GM19397 (cell line): ENCODE data around the gene NEDD9.
A peak's percentile ranks its signal among the peaks of the same experiment; 100 is the strongest.

Experiments used
- ATAC-seq: cut with Tn5 transposase; IDR thresholded peaks from one replicate; pipeline ENCODE4 v1.9.1; 2021; ENCODE audit warnings: mild to moderate bottlenecking, moderate library complexity; ENCODE audit not compliant: unreplicated experiment

The NEDD9 gene

DNA sequence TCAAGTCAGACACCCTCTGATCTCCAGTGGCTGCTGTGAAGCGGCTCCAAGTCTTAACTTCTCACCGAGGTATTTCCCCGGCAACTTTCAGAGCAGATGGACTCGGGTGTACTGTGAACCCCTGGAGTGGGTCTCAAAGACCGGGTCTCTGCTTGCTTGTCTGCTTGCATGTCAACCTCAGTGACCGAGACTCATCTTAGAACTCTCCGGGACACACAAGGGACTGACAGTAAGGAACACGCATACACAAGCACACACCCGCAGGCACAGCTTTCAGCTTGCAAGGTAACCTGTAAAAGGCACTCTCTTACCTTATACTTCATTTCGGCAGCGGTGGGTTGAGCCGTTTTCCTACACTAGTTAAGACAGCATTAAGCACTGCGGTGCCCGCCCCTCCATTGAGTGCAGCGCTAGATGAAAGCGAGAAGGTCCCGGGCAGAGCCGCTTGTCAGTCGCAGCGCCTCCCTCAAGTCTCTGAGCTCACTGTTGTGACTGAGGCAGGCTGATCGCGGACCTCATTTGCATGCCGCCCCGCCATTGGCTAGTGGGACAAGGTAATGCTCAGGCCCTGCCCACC is at the start of gene NEDD9:
Gene NEDD9 (minus strand): TSS at position 476 of the 577 bp plus-strand sequence. CDS start 153 bp downstream, at position 323.
- peak; percentile 97 for ATAC-seq

DNA sequence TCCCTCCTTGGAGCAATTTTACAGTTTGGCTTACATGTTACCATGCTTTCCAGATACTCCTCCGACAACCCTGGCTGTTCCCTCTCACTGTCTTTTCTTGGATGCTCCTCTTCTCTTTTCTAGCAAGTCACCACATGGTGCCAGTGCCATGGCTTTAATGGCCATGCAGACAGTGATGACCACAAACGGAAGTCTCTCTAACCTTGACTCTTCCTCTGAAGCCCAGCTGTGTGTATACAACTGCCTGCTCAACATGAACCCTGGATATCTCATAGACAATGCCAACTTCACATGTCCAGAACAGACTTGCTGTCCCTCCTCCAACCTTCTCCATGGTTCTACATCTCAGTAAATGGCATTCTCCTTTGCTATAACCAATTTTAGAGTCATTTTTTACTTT is 49.8 kb upstream of the NEDD9 start:
- ATAC-seq, result no peak

GRCh38 chr6:11280394-11280793 is 47.9 kb upstream of the NEDD9 start:
- ATAC-seq, result no peak

DNA sequence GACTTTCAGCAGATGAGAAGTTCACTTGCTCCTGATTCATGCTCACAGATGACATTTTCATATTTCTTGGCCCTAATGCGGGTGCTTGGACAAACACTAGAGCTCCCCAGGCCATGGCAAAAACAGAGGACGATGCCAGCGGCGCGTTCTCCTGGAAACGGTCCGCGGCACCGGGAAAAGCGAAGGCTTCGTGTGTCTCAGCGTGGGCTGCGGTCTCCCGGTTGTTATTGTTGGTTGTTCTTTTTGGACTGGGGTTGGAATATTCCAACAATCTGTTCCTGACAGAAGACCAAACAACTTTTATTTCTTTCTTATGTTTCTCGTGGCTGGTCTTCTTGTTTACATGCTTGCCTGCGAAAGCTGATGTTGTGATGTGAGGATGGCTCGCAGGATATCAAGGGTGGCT is 46.8 kb upstream of the NEDD9 start:
- no peak for ATAC-seq

DNA sequence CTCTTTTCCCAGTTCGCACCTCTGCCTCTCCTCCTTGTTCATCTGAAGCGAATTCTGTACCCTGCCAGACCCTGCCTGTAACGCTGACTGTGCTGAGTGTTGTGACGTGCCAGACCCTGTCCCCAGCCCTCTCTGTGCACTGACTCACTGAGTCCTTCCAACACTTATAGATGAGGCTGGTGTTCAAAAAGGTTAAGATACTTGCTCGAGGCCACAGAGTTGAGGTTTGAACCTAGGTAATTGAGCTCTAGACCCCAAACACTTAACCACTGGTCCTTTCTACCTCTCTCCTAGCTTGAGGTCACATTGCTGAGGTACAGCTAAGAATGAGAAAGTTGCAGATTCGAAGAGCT is 45.7 kb upstream of the NEDD9 start:
- no peak for ATAC-seq

DNA sequence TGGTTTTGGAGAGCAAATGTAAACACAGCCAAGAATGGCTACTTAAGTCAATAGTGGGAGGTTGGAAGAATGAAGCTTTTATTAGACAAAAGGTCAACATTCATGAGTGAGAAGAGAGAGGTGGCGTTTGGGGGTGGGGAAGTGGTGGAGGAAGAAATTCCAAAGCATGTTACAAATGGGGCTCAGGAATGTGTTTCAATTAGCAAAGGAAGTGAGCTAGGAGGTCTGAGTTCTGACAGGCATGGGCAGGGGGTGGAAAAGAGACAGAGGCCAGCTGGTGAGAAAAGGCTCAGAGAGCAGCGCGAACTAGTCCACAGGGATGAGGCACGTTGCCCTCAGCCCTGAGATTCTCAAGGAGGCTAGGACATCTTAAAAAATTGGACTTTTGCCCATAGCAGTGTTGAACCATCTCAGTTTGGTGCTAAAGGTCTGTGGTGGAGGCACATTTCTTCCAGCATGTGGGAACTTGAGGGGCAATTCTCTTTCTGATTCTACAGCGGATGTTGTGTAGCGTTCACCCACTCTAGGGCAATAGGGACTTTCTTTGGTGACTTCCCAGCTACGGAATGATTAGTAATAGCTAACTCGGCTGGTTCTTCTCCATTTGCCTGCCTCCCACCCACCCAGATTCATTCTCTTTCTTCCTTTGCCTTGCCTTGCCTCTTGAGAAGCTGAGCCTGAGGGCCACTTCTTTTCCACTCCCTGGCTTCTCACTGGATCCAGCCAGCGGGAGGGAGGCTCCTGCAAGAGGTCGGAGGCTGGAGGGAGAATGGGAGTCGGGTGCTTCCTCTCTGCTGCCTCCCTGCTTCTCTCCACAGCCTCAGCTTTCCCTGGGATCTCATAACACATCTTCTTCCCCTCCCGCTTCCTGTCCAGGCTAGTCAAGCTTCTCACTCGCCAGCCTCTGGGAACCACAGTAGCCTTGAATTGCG is 45.1 kb upstream of the NEDD9 start:
- ATAC-seq, result peak; percentile 47

- ATAC-seq, result no peak
These were observed 44.4 kb upstream of the NEDD9 start for GRCh38 chr6:11276911-11277274.

DNA sequence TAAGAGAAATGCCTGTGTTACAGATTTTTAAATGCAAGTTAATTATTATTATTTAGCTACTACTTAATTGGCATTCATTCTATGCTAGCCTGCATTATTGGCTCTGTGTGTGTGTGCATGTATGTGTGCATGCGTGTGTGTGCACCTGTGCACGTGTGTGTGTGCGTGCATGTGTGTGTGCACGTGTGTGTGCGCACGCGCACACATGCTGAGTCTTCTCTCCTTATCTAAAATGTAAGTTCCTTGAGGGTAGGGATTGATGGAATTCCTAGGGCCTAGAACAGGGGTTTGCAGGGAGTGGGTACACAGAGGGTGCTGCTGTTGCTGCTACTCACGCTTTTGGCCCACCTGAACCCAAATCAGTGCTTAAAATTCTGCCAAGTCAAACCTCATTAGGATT is 43.8 kb upstream of the NEDD9 start:
- no peak for ATAC-seq

DNA sequence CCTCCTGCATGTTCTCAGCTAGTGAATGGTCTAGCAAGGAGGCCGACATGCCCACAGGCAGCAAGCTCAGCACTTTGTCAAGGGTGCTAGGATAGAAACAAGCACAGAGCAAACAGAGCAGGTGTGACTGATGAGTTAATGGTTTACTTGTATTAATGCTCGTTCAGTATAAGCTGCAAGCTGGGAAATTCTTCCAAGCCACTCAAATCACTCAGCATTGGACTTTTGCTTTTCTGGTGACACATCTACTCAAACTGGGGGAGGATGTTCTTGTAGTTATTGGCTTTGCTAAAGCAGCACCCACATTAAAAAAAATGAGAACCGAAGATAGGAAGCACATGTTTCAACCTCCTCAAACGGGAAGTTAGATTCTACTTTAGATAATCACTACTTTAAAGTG is 43.1 kb upstream of the NEDD9 start:
- peak; percentile 81 for ATAC-seq

GRCh38 chr6:11273406-11274065 is 41.1 kb upstream of the NEDD9 start:
- ATAC-seq, result no peak

GRCh38 chr6:11272491-11273192 is 40.2 kb upstream of the NEDD9 start:
- no peak for ATAC-seq

GRCh38 chr6:11271228-11272020 is 39.0 kb upstream of the NEDD9 start:
- ATAC-seq, result no peak

DNA sequence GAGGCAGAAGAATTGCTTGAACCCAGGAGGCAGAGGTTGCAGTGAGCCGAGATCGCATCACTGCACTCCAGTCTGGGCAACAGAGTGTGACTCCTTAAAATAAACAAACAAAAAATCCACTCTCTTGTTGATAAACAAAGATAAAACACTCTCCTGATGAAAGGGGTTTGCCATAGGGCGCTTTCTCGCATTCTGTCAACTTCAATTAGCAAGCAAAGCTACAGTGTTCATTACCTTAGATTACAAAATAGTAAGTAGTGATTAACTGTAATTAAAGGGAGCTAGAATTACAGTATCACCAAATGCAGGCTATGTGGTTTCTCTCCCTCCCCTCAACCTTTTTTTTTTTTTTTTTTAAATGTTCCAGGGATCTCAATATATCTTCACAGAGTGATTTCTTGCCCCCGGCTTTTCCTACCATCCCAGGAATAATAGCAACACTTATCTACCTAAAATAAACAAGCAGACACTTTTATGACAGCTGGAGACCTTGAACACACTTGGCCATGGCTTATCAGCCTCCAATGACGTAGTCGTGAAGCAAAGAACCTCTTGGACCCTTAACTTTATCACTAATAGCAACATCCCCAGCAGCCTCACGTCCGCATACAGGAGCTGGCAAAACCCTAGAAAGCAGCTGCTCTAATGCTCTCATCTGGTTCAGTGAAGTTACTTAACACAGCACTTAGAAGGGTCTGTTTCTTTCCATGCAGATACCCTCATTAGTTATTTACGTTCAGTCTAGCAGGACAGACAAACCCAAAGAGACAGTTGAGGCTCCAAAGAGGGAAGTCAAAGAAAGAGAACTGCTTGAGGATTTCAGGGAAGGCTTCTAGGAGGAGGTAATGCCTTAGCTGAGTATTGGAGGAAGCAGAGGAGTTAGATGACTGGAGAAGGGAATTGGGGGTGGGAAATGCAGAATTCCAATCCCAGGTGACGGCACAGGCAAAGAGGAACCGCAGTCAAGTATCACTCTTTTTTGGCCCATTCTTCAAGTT is 37.9 kb upstream of the NEDD9 start:
- no peak for ATAC-seq

GRCh38 chr6:11268978-11269377 is 36.5 kb upstream of the NEDD9 start:
- ATAC-seq, result no peak

DNA sequence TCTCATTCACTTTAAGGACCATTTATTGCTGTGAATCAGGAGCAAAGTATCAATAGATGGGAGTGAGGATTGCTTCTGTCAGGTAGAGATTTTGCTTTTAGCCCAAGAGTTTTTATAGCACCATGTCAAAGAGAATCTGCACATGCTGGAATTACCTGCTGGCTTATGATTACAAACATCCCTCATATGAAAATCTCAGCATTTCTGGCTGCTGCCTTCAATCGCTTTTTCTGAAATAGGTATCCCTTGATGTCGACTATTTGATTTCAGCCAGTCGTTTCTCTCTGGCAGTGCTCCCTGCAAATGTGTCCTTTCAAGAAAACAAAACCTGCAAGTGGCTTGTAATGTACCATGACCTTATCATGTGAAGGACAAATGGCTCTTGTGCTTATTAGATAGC is 34.5 kb upstream of the NEDD9 start:
- no peak for ATAC-seq

- ATAC-seq, result no peak
These were observed 33.5 kb upstream of the NEDD9 start for GRCh38 chr6:11265932-11266331.

- ATAC-seq, result no peak
These were observed 31.6 kb upstream of the NEDD9 start for GRCh38 chr6:11264100-11264499.

DNA sequence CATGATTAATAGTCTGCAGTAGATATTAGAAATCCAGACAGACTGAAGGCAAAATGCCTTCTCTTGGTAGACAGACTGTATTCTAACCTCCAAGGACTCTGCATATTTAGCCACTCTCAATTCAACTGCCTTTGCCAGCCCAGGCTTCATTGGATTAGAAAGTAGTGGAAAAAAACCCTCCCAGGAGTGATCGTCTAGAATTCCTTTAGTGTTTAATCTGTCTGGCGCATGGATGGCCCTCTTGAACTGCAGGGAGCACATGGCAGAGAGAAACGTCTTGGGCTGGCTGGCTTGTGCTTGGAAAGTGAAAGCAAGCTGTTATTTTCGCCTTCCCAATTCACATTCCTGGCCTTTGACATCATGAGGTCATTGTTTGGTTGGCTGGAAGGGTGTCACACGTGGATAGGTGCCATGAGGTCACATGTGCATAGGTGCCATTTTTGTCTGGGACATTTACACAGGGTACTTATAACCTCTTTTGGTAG is 30.9 kb upstream of the NEDD9 start:
- no peak for ATAC-seq

- no peak for ATAC-seq
These were observed 29.8 kb upstream of the NEDD9 start for GRCh38 chr6:11262242-11262641.
